GM13977 (cell line): ENCODE data around the gene DDX10.

ENCODE experiments used
- DNase-seq: peaks from one replicate; pipeline ENCODE4 v3.0.0; 2012; ENCODE audit warnings: low spot score
- in situ Hi-C: fragments of 300-500 bp; cut with MboI; formaldehyde crosslinking; loops from one replicate; pipeline ENCODE4 v1.12.0; 2022; ENCODE audit warnings: low sequenced_read_pairs, low pct_unique_long_range_greater_than_20kb, mixed read lengths, inconsistent platforms; ENCODE audit not compliant: unreplicated experiment
- TF ChIP-seq, protein P1 (sequence below): IDR thresholded peaks from 2 replicates; pipeline ENCODE4 v1.5.1; 2012; ENCODE audit warnings: mild to moderate bottlenecking, control low read depth; ENCODE audit not compliant: insufficient read depth; ENCODE audit errors: extremely low read depth, missing control alignments

DDX10 gene

DNA sequence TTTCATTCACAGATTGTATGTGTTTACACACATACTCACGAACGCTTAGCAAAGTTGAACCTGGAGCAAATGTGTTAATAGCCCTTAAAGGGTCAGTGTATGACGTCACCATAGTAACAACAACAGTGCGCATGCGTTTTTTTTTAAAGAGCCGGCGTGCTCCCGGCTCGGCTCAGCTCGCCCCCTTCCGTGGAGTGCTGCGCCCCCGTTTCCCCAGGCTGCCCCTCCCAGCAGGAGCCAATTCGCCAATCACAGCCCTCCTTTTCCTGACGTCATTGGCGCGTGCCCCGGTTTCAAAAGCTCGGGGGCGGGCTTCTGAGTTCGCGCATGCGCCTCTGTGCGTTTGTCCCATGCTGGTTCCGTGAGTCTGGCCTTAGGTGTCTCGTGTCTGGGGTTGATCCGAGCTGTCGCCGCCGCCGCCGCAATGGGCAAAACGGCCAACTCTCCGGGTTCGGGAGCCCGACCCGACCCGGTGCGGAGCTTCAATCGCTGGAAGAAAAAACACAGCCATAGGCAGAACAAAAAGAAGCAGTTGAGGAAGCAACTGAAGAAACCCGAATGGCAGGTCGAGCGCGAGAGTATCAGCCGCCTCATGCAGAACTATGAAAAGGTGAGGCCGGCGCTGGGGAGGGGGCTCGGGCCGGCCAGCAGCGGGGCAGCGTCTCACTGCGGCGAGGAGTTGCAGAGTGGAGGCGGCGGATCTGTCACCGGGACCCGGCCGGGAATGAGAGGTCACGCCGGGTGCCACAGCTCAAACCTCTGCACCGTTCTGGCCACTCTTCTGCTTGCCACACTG lies at the start of gene DDX10:
DDX10 (plus strand) TSS at position 340 of the 796 bp plus-strand sequence; CDS start at position 425, 85 bp downstream.
- in situ Hi-C loops: loop anchor here (25.0 kb wide), 1 partner anchor 328 kb away; no protein-coding TSS in a partner anchor
- TF ChIP-seq, protein P1, sequence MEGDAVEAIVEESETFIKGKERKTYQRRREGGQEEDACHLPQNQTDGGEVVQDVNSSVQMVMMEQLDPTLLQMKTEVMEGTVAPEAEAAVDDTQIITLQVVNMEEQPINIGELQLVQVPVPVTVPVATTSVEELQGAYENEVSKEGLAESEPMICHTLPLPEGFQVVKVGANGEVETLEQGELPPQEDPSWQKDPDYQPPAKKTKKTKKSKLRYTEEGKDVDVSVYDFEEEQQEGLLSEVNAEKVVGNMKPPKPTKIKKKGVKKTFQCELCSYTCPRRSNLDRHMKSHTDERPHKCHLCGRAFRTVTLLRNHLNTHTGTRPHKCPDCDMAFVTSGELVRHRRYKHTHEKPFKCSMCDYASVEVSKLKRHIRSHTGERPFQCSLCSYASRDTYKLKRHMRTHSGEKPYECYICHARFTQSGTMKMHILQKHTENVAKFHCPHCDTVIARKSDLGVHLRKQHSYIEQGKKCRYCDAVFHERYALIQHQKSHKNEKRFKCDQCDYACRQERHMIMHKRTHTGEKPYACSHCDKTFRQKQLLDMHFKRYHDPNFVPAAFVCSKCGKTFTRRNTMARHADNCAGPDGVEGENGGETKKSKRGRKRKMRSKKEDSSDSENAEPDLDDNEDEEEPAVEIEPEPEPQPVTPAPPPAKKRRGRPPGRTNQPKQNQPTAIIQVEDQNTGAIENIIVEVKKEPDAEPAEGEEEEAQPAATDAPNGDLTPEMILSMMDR: peak; percentile 9
- peak; percentile 94 for DNase-seq

GRCh38 chr11:108616549-108616948 lies 48.3 kb upstream of the DDX10 start:
- TF ChIP-seq, protein P1: no peak
- DNase-seq: no peak
- in situ Hi-C loops: no loop called here

DNA sequence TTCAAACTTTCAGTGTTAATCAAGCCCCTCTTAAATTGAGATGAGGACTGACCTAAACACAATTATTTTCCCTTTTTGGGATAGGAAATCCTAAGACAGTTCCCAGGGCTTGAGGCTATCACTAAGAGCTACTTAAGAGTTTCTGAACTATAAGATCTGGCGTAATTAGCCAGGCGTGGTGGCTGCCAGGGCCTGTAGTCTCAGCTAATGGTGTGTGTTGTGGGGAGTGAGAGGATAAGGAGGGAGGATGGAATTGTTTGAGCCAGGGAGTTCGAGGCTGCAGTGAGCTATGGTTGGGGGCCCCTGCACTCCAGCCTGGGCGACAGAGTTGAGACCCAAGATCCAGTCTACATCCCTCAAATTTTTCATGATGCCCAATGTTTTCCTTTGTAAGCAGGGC lies 47.8 kb upstream of the DDX10 start:
- TF ChIP-seq, protein P1: no peak
- in situ Hi-C loops: no loop called here
- no peak for DNase-seq

- TF ChIP-seq, protein P1: no peak
- in situ Hi-C loops: no loop called here
- DNase-seq: no peak
Measured at GRCh38 chr11:108618529-108618928, 46.3 kb upstream of the DDX10 start.

DNA sequence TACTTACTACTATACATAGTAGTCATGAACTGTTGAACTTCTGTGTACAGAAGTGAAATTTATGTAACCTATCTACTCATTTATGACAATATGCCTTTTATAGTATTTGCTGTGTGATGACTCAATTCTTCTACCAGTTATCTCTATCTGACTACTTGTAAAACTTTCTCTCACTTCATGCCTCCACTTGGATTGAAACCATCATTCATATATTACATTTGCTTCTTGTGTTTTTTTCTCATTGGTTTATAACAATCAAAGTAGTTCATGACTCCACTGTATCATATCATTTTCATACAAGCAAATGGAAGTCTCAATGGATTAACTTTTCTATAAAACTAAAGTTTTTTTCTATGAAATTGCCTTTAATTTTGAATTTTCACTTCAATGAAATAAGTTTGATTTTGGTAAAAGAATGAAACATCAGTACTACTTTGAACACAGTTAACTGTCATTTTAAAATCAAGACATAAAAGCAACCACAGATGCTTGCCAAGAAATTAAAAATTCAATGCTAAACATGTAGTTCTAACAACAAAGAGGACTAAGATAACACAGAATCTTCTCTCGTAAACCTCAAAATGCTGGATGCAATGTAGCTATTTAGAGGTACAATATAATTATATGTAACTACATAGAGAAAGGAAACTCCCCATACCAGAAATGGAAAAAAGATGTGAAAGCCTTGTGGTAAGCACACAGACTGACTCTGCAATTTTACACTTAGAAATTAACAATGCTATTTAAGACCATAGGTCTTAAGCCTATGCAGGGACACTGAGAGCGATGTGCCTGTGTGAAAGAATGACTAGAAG lies 43.7 kb upstream of the DDX10 start:
- in situ Hi-C loops: no loop called here
- DNase-seq: peak; percentile 59
- TF ChIP-seq, protein P1: no peak

- in situ Hi-C loops: no loop called here
- TF ChIP-seq, protein P1: no peak
- no peak for DNase-seq
Measured at GRCh38 chr11:108622341-108622740, 42.5 kb upstream of the DDX10 start.
